A549 (cell line): Measurements from ENCODE around the gene RIMBP2. TPM values are rescaled to one million over a fixed set of nuclear protein-coding genes. Genes with fewer than 3 reads are reported as not detected.

Source experiments
- ATAC-seq, 2 experiments: fragments of 200-7000 bp in 1 of 2; fragments of >200 bp in 1 of 2; cut with Nextera tagmentation in 1 of 2; cut with Tn5 transposase in 1 of 2; 3 replicates each; pipeline versions ENCODE4 v1.8.0 to v1.9.1; 2018 to 2020; ENCODE audit warnings: mild to moderate bottlenecking in 1 of 2, moderate library complexity in 1 of 2
- CTCF ChIA-PET: fragments of 300-600 bp; sonication (Branson Sonifier 250); formaldehyde crosslinking; extraction: SDS; loops from one replicate; lab custom pipeline; 2021; ENCODE audit warnings: antibody characterized with exemption, inconsistent platforms; lab: Yijun Ruan, JAX
- POLR2A ChIA-PET: fragments of 350-600 bp; formaldehyde crosslinking; extraction: SDS; loops from one replicate; lab custom pipeline; 2021; ENCODE audit warnings: antibody characterized with exemption, inconsistent platforms; lab: Yijun Ruan, JAX
- DNase-seq, 2 experiments: peaks; one replicate each; pipeline versions ENCODE4 v3.0.0 to v3.0.0-alpha.2; 2011 to 2016; ENCODE audit warnings: low read depth in 1 of 2, low spot score in 1 of 2
- FAIRE-seq: peaks from 2 replicates; lab custom pipeline; 2011; peaks lifted over from hg19 to GRCh38; lab: Jason Lieb, UNC
- H3K27ac ChIP-seq, 2 experiments: fragments of >200 bp; sonication (Bioruptor Twin); formaldehyde crosslinking; 3 replicates each; pipeline ENCODE4 v1.5.1; 2016 to 2017
- H3K4me1 ChIP-seq: fragments of >200 bp; sonication (Bioruptor Twin); formaldehyde crosslinking; 3 replicates; pipeline ENCODE4 v1.6.1; 2016
- H3K4me2 ChIP-seq: fragments of >200 bp; sonication (Bioruptor Twin); formaldehyde crosslinking; 3 replicates; pipeline ENCODE4 v1.6.1; 2016
- H3K4me3 ChIP-seq: fragments of >200 bp; sonication (Bioruptor Twin); formaldehyde crosslinking; 3 replicates; pipeline ENCODE4 v1.5.1; 2016
- H3K9me3 ChIP-seq: fragments of >200 bp; sonication (Bioruptor Twin); formaldehyde crosslinking; 3 replicates; pipeline ENCODE4 v1.6.1; 2016
- CBX8 ChIP-seq: fragments of 200-600 bp; sonication (generic); IDR thresholded peaks from 2 replicates; pipeline ENCODE4 v1.6.1; 2016
- ESRRA ChIP-seq: fragments of 150-350 bp; IDR thresholded peaks from 2 replicates; pipeline ENCODE4 v1.6.1; 2014; ENCODE audit warnings: mild to moderate bottlenecking, low read length, borderline replicate concordance
- FOSL2 ChIP-seq, 2 experiments: fragments of 450-650 bp in 1 of 2; fragments of >200 bp in 1 of 2; sonication (Bioruptor Twin) in 1 of 2; formaldehyde crosslinking; IDR thresholded peaks; 2 replicates each; pipeline versions ENCODE4 v1.5.0 to v1.6.1; 2016 to 2020; ENCODE audit warnings: mild to moderate bottlenecking in 1 of 2, moderate library complexity in 1 of 2
- HES2 ChIP-seq: fragments of >200 bp; sonication (Bioruptor Twin); formaldehyde crosslinking; IDR thresholded peaks from 2 replicates; pipeline ENCODE4 v1.6.1; 2016
- HOXA7 ChIP-seq: fragments of 250-450 bp; sonication (Bioruptor Pico); IDR thresholded peaks from 2 replicates; pipeline ENCODE4 v1.5.0; 2020; ENCODE audit warnings: mild to moderate bottlenecking, moderate library complexity
- JUNB ChIP-seq: fragments of >200 bp; sonication (Bioruptor Twin); formaldehyde crosslinking; IDR thresholded peaks from 2 replicates; pipeline ENCODE4 v1.6.1; 2016
- MAX ChIP-seq: IDR thresholded peaks from 2 replicates; pipeline ENCODE4 v1.6.1; 2012
- MAZ ChIP-seq: fragments of 150-350 bp; IDR thresholded peaks from 2 replicates; pipeline ENCODE4 v1.6.1; 2014; ENCODE audit warnings: antibody characterized with exemption, low read depth, low read length, borderline replicate concordance
- MYC ChIP-seq: IDR thresholded peaks from 2 replicates; pipeline ENCODE4 v1.6.1; 2012; ENCODE audit warnings: mild to moderate bottlenecking, inconsistent platforms, low read length, improper control_type of control experiment, borderline replicate concordance
- RAD21 ChIP-seq, 2 experiments: fragments of >200 bp in 1 of 2; sonication (Bioruptor Twin) in 1 of 2; formaldehyde crosslinking in 1 of 2; IDR thresholded peaks in 1 of 2; conservative IDR thresholded peaks in 1 of 2; 2 replicates in 1 of 2; 3 replicates in 1 of 2; pipeline ENCODE4 v1.6.1; 2012 to 2018; ENCODE audit warnings: inconsistent platforms in 1 of 2
- RARB ChIP-seq: fragments of 250-450 bp; sonication (Bioruptor Pico); IDR thresholded peaks from 2 replicates; pipeline ENCODE4 v1.8.0; 2021; ENCODE audit warnings: mild to moderate bottlenecking, moderate library complexity
- REST ChIP-seq: fragments of 200-600 bp; sonication (generic); IDR thresholded peaks from 2 replicates; pipeline ENCODE4 v1.6.1; 2016; ENCODE audit warnings: antibody characterized with exemption, mild to moderate bottlenecking, moderate library complexity
- RFX5 ChIP-seq: fragments of 450-650 bp; IDR thresholded peaks from 2 replicates; pipeline ENCODE4 v1.7.1; 2014; ENCODE audit warnings: antibody characterized with exemption, mild to moderate bottlenecking, moderate library complexity
- RNF2 ChIP-seq: fragments of 200-600 bp; sonication (generic); IDR thresholded peaks from 2 replicates; pipeline ENCODE4 v1.6.1; 2016; ENCODE audit warnings: low read depth, mild to moderate bottlenecking, antibody characterized with exemption, moderate library complexity, borderline replicate concordance
- SMC3 ChIP-seq: fragments of >200 bp; sonication (Bioruptor Twin); formaldehyde crosslinking; IDR thresholded peaks from 3 replicates; pipeline ENCODE4 v1.6.1; 2018; ENCODE audit warnings: inconsistent platforms
- TP53 ChIP-seq: fragments of 250-450 bp; sonication (Bioruptor Pico); IDR thresholded peaks from 2 replicates; pipeline ENCODE4 v1.5.0; 2021; ENCODE audit warnings: mild to moderate bottlenecking, moderate library complexity
- USF2 ChIP-seq: fragments of 450-650 bp; IDR thresholded peaks from 2 replicates; pipeline ENCODE4 v1.6.1; 2014; ENCODE audit warnings: antibody characterized with exemption
- ZC3H11A ChIP-seq: fragments of 450-650 bp; IDR thresholded peaks from 2 replicates; pipeline ENCODE4 v1.6.1; 2014; ENCODE audit warnings: antibody characterized with exemption, mild to moderate bottlenecking
- ZFP36 ChIP-seq: fragments of 450-650 bp; IDR thresholded peaks from 2 replicates; pipeline ENCODE4 v1.6.1; 2014; ENCODE audit warnings: borderline replicate concordance; ENCODE audit not compliant: partially characterized antibody
- WGBS: methylation state at CpG from one replicate; pipeline ENCODE4 v1.1.6; 2017; ENCODE audit errors: missing lambda C conversion rate; 5-methylcytosine and 5-hydroxymethylcytosine counted together
- polyA plus RNA-seq, 4 experiments: library from polyadenylated mRNA; depleted of rRNA in 3 of 4; stranded (reverse); fragments of >200 nt; fragmentation: RNase III in 1 of 4; extraction: RNeasy Plus Mini Kit Qiagen cat#74134 plus additional on column Dnase treatment in 1 of 4; gene quantifications; 2 replicates in 3 of 4; 3 replicates in 1 of 4; pipeline ENCODE4 v1.2.3, GENCODE V29; 2011 to 2017

Gene RIMBP2
- polyA plus RNA-seq, 2 of the 4 experiments (the other 2 are of a cell fraction) = not detected

- TF ChIP-seq MYC (no peak), HES2 (no peak), ZFP36 (no peak), HOXA7 (CRISPR knock-in tag) (no peak), RFX5 (no peak)
- POLR2A ChIA-PET = no interaction called here
- FAIRE-seq = no peak
- H3K4me1 ChIP-seq = no peaks in the 10 kb centered on the region
- no peak for ATAC-seq
- H3K4me3 ChIP-seq = no peak overlapping the region
- 10% methylated on average over 10 of the region's 10 CpGs for WGBS
- H3K4me2 ChIP-seq = no peak overlapping the region
- CTCF ChIA-PET = no interaction called here
- no peak for DNase-seq
- H3K9me3 ChIP-seq = no peaks in the 10 kb centered on the region
- H3K27ac ChIP-seq = no peak overlapping the region
These were observed 230.0 kb downstream of the RIMBP2 start for GRCh38 chr12:130486146-130486435.

GRCh38 chr12:130485291-130486145 is 230.6 kb downstream of the RIMBP2 start:
- no peak overlapping the region for H3K4me2 ChIP-seq
- no peaks in the 10 kb centered on the region for H3K4me1 ChIP-seq
- H3K9me3 ChIP-seq = no peaks in the 10 kb centered on the region
- no peak for TF ChIP-seq TP53 (CRISPR knock-in tag)
- TF ChIP-seq HOXA7 (CRISPR knock-in tag) = no peak
- no peak for TF ChIP-seq RAD21 (conservative IDR thresholded peaks at IDR 0.05 in 1 of 2, IDR thresholded peaks at IDR 0.05 in 1 of 2)
- TF ChIP-seq MAZ = no peak
- no peak for TF ChIP-seq USF2
- TF ChIP-seq RARB (CRISPR knock-in tag) = no peak
- no peak for TF ChIP-seq ESRRA
- TF ChIP-seq FOSL2 (IDR thresholded peaks at IDR 0.05) = no peak
- TF ChIP-seq FOSL2 (CRISPR knock-in tag; IDR thresholded peaks at IDR 0.05) = no peak
- TF ChIP-seq MAX = no peak
- TF ChIP-seq ZC3H11A = no peak
- TF ChIP-seq HES2 = no peak
- no peak for TF ChIP-seq CBX8
- TF ChIP-seq RNF2 = no peak
- no peak for TF ChIP-seq SMC3
- no peak for TF ChIP-seq REST
- no peak for TF ChIP-seq JUNB
- TF ChIP-seq, all 56 proteins: peak for 0
- H3K4me3 ChIP-seq = no peak overlapping the region
- ChIA-PET CTCF (no interaction called here), POLR2A (no interaction called here)
- no peak for DNase-seq
- no peak for FAIRE-seq
- no peak for ATAC-seq
- H3K27ac ChIP-seq = no peak overlapping the region
- WGBS = 54% methylated on average over 21 of the region's 22 CpGs
